ENCODE measurements around the gene TNC.

Gene TNC

DNA sequence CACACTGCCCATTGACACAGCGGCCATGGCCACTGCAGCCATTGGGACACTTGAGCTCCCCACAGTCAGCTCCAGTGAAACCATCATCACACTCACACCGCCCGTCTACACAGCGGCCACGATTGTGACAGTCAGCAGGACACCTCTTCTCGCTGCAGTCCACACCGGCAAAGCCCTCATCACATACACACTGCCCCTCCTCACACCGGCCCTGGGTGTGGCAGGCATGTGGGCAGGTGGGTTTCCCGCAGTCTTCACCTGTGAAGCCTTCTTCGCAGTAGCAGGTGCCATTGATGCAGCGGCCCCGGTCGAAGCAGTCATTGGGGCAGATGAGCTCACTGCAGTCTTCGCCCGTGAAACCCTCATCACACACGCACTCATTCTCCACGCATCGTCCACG, 31.5 kb downstream of the TNC start:
- H3K9me3 ChIP-seq (ENCODE audit: insufficient read depth, low read length), result no peaks in the 10 kb centered on the region
- no peaks in the 10 kb centered on the region for H3F3A ChIP-seq (ENCODE audit: insufficient read depth)
- no peak overlapping the region for H3K4me2 ChIP-seq (ENCODE audit: low read depth, low read length, poor library complexity, severe bottlenecking)
- no peaks in the 10 kb centered on the region for H3K27me3 ChIP-seq (ENCODE audit: low read length)
- H2AFZ ChIP-seq (ENCODE audit: low read depth, low read length, severe bottlenecking), result no peak overlapping the region
- TF ChIP-seq EZH2phosphoT487 (conservative IDR thresholded peaks at IDR 0.05; ENCODE audit: low read length), result no peak
- TF ChIP-seq, protein P1, sequence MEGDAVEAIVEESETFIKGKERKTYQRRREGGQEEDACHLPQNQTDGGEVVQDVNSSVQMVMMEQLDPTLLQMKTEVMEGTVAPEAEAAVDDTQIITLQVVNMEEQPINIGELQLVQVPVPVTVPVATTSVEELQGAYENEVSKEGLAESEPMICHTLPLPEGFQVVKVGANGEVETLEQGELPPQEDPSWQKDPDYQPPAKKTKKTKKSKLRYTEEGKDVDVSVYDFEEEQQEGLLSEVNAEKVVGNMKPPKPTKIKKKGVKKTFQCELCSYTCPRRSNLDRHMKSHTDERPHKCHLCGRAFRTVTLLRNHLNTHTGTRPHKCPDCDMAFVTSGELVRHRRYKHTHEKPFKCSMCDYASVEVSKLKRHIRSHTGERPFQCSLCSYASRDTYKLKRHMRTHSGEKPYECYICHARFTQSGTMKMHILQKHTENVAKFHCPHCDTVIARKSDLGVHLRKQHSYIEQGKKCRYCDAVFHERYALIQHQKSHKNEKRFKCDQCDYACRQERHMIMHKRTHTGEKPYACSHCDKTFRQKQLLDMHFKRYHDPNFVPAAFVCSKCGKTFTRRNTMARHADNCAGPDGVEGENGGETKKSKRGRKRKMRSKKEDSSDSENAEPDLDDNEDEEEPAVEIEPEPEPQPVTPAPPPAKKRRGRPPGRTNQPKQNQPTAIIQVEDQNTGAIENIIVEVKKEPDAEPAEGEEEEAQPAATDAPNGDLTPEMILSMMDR (IDR thresholded peaks at IDR 0.05; ENCODE audit: insufficient read depth, low read length, poor library complexity, severe bottlenecking), result no peak
- no peaks in the 10 kb centered on the region for H3K36me3 ChIP-seq (ENCODE audit: low read length)
- no peak overlapping the region for H3K4me3 ChIP-seq (ENCODE audit: insufficient read depth, low read length, poor library complexity, severe bottlenecking)
- H3K27ac ChIP-seq (ENCODE audit: low read depth, low read length), result no peak overlapping the region
- no peaks in the 10 kb centered on the region for H4K20me1 ChIP-seq (ENCODE audit: low read depth, low read length)
- no peak overlapping the region for H3K9ac ChIP-seq (ENCODE audit: low read length)
- no peaks in the 10 kb centered on the region for H3K79me2 ChIP-seq (ENCODE audit: insufficient read depth, low read length)
- no peaks in the 10 kb centered on the region for H3K9me2 ChIP-seq (replicated peaks; ENCODE audit: insufficient read depth, low read length)

DNA sequence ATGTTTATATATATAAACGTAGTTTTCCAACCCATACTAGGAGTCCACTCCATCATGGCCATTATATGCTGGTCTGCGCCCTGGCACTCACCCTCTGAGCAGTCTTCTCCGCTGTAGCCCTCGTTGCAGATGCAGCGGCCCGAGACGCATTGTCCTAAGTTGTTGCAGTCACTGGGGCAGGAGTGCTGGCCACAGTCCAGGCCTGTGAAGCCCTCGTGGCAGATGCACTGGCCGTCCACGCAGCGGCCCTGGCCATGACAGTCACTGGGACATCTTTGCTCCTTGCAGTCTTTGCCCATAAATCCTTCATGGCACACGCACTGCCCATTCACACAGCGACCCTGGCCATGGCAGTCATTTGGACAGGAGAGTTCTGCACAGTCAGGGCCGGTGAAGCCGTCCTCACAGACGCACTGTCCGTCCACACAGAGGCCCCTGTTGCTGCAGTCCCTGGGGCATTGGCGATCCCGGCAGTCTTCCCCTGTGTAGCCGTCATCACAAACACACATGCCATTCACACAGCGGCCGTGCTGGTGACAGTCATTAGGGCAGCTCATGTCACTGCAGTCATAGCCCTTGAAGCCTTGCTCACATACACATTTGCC, 32.1 kb downstream of the TNC start:
- H3K36me3 ChIP-seq (ENCODE audit: low read length), result no peaks in the 10 kb centered on the region
- H3K27me3 ChIP-seq (ENCODE audit: low read length), result no peaks in the 10 kb centered on the region
- H3K9ac ChIP-seq (ENCODE audit: low read length), result no peak overlapping the region
- no peaks in the 10 kb centered on the region for H3K9me2 ChIP-seq (replicated peaks; ENCODE audit: insufficient read depth, low read length)
- H3K79me2 ChIP-seq (ENCODE audit: insufficient read depth, low read length), result no peaks in the 10 kb centered on the region
- no peak for TF ChIP-seq EZH2phosphoT487 (conservative IDR thresholded peaks at IDR 0.05; ENCODE audit: low read length)
- TF ChIP-seq, protein P1 (IDR thresholded peaks at IDR 0.05; ENCODE audit: insufficient read depth, low read length, poor library complexity, severe bottlenecking), result no peak
- H3F3A ChIP-seq (ENCODE audit: insufficient read depth), result no peaks in the 10 kb centered on the region
- no peak overlapping the region for H3K4me2 ChIP-seq (ENCODE audit: low read depth, low read length, poor library complexity, severe bottlenecking)
- no peaks in the 10 kb centered on the region for H3K9me3 ChIP-seq (ENCODE audit: insufficient read depth, low read length)
- no peak overlapping the region for H3K27ac ChIP-seq (ENCODE audit: low read depth, low read length)
- H3K4me3 ChIP-seq (ENCODE audit: insufficient read depth, low read length, poor library complexity, severe bottlenecking), result no peak overlapping the region
- H4K20me1 ChIP-seq (ENCODE audit: low read depth, low read length), result no peaks in the 10 kb centered on the region
- H2AFZ ChIP-seq (ENCODE audit: low read depth, low read length, severe bottlenecking), result no peak overlapping the region

DNA sequence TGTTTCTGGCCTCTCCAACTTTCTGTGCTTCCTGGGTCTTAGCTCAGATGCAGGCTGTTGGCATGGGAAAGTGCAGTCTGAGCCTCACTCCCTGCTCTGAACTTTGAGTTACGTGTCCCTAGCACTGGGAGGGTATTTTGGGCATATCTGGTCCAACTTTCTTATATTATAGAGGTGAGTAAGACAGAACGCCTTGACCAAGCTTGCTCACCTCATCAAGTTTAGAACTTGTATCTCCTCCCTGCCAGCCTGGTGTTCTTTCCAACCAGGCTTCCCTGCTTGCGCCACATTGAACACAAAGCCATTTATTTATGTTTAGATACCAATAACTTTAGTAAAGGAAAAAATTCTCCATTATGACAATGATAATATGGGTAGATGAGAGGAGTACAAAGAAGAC, 33.2 kb downstream of the TNC start:
- no peak overlapping the region for H3K9ac ChIP-seq (ENCODE audit: low read length)
- H3K9me2 ChIP-seq (replicated peaks; ENCODE audit: insufficient read depth, low read length), result no peaks in the 10 kb centered on the region
- H3K79me2 ChIP-seq (ENCODE audit: insufficient read depth, low read length), result no peaks in the 10 kb centered on the region
- H3K9me3 ChIP-seq (ENCODE audit: insufficient read depth, low read length), result no peaks in the 10 kb centered on the region
- no peak overlapping the region for H2AFZ ChIP-seq (ENCODE audit: low read depth, low read length, severe bottlenecking)
- H4K20me1 ChIP-seq (ENCODE audit: low read depth, low read length), result no peaks in the 10 kb centered on the region
- TF ChIP-seq, protein P1 (IDR thresholded peaks at IDR 0.05; ENCODE audit: insufficient read depth, low read length, poor library complexity, severe bottlenecking), result no peak
- no peak for TF ChIP-seq EZH2phosphoT487 (conservative IDR thresholded peaks at IDR 0.05; ENCODE audit: low read length)
- H3K4me3 ChIP-seq (ENCODE audit: insufficient read depth, low read length, poor library complexity, severe bottlenecking), result no peak overlapping the region
- no peak overlapping the region for H3K4me2 ChIP-seq (ENCODE audit: low read depth, low read length, poor library complexity, severe bottlenecking)
- H3F3A ChIP-seq (ENCODE audit: insufficient read depth), result no peaks in the 10 kb centered on the region
- H3K27me3 ChIP-seq (ENCODE audit: low read length), result no peaks in the 10 kb centered on the region
- H3K27ac ChIP-seq (ENCODE audit: low read depth, low read length), result no peak overlapping the region
- H3K36me3 ChIP-seq (ENCODE audit: low read length), result no peaks in the 10 kb centered on the region

Data from SU-DHL-6 (cell line).